HEK293T (cell line): ENCODE data around the gene RMI1.

Experiments used
- ARNT ChIP-seq: fragments of 450-650 bp; IDR thresholded peaks from 2 replicates; pipeline ENCODE4 v1.6.1; 2017; ENCODE audit warnings: mild to moderate bottlenecking
- BHLHE40 ChIP-seq: fragments of 450-650 bp; IDR thresholded peaks from 2 replicates; pipeline ENCODE4 v1.6.1; 2016; ENCODE audit warnings: mild to moderate bottlenecking, moderate library complexity, borderline replicate concordance
- CTBP1 ChIP-seq: fragments of 450-650 bp; IDR thresholded peaks from 2 replicates; pipeline ENCODE4 v1.6.1; 2016; ENCODE audit warnings: borderline replicate concordance
- ELF4 ChIP-seq: fragments of 450-650 bp; IDR thresholded peaks from 2 replicates; pipeline ENCODE4 v1.6.1; 2017; ENCODE audit warnings: antibody characterized with exemption
- FOXA1 ChIP-seq: fragments of 450-650 bp; IDR thresholded peaks from 2 replicates; pipeline ENCODE4 v1.6.1; 2016; ENCODE audit warnings: mild to moderate bottlenecking
- FOXK2 ChIP-seq: fragments of 450-650 bp; IDR thresholded peaks from 2 replicates; pipeline ENCODE4 v1.6.1; 2016; ENCODE audit warnings: mild to moderate bottlenecking
- FOXM1 ChIP-seq: fragments of 450-650 bp; IDR thresholded peaks from 2 replicates; pipeline ENCODE4 v1.6.1; 2017; ENCODE audit warnings: mild to moderate bottlenecking, borderline replicate concordance
- L3MBTL2 ChIP-seq: fragments of 450-650 bp; conservative IDR thresholded peaks from 2 replicates; pipeline ENCODE4 v1.6.1; 2016; ENCODE audit warnings: mild to moderate bottlenecking
- NFRKB ChIP-seq: fragments of 450-650 bp; IDR thresholded peaks from 2 replicates; pipeline ENCODE4 v1.6.1; 2016; ENCODE audit warnings: mild to moderate bottlenecking, moderate library complexity
- SP1 ChIP-seq: fragments of 450-650 bp; IDR thresholded peaks from 2 replicates; pipeline ENCODE4 v1.6.1; 2017
- SUZ12 ChIP-seq: fragments of 450-650 bp; IDR thresholded peaks from 2 replicates; pipeline ENCODE4 v1.6.1; 2016; ENCODE audit warnings: mild to moderate bottlenecking
- TARDBP ChIP-seq: fragments of 450-650 bp; IDR thresholded peaks from 2 replicates; pipeline ENCODE4 v1.6.1; 2016
- ZNF384 ChIP-seq: fragments of 450-650 bp; IDR thresholded peaks from 2 replicates; pipeline ENCODE4 v1.6.1; 2016
- TF ChIP-seq, protein P1 (sequence below): fragments of 450-650 bp; IDR thresholded peaks from 2 replicates; pipeline ENCODE4 v1.6.1; 2016

GRCh38 chr9:83934569-83935275 is 45.9 kb upstream of the RMI1 start:
- TF ChIP-seq L3MBTL2 (no peak), FOXK2 (no peak), CTBP1 (no peak), TARDBP (no peak), FOXA1 (no peak), SUZ12 (no peak), SP1 (no peak), ZNF384 (no peak), ELF4 (no peak), FOXM1 (no peak), BHLHE40 (no peak), ARNT (no peak), NFRKB (no peak)
- TF ChIP-seq, protein P1, sequence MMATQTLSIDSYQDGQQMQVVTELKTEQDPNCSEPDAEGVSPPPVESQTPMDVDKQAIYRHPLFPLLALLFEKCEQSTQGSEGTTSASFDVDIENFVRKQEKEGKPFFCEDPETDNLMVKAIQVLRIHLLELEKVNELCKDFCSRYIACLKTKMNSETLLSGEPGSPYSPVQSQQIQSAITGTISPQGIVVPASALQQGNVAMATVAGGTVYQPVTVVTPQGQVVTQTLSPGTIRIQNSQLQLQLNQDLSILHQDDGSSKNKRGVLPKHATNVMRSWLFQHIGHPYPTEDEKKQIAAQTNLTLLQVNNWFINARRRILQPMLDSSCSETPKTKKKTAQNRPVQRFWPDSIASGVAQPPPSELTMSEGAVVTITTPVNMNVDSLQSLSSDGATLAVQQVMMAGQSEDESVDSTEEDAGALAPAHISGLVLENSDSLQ: no peak
